Neural cell (in vitro differentiated cells): Measurements from ENCODE around the gene BLCAP.

Experiments
- EP300 ChIP-seq: fragments of 450-650 bp; conservative IDR thresholded peaks from 2 replicates; pipeline ENCODE4 v1.6.1; 2014; ENCODE audit warnings: antibody characterized with exemption, mild to moderate bottlenecking, moderate library complexity; ENCODE audit not compliant: poor library complexity, severe bottlenecking
- EZH2 ChIP-seq: fragments of 200-600, 300-800 bp; shearing (Covaris generic), sonication (generic); IDR thresholded peaks from 2 replicates; pipeline ENCODE4 v1.6.1; 2014; ENCODE audit warnings: antibody characterized with exemption, low read length, borderline replicate concordance, mild to moderate bottlenecking; ENCODE audit not compliant: insufficient read depth, poor library complexity, severe bottlenecking
- MXI1 ChIP-seq: fragments of 450-650 bp; conservative IDR thresholded peaks from 2 replicates; pipeline ENCODE4 v1.6.1; 2014; ENCODE audit warnings: antibody characterized with exemption, mild to moderate bottlenecking; ENCODE audit not compliant: poor library complexity, severe bottlenecking
- POLR2AphosphoS5 ChIP-seq: IDR thresholded peaks from 2 replicates; pipeline ENCODE4 v1.6.1; 2012
- RAD21 ChIP-seq: fragments of 450-650 bp; conservative IDR thresholded peaks from 2 replicates; pipeline ENCODE4 v1.6.1; 2014; ENCODE audit warnings: antibody characterized with exemption, mild to moderate bottlenecking, moderate library complexity
- SMC3 ChIP-seq: fragments of 450-650 bp; conservative IDR thresholded peaks from 2 replicates; pipeline ENCODE4 v1.6.1; 2014; ENCODE audit warnings: antibody characterized with exemption, mild to moderate bottlenecking, moderate library complexity; ENCODE audit not compliant: poor library complexity
- TAF1 ChIP-seq: IDR thresholded peaks from 2 replicates; pipeline ENCODE4 v1.6.1; 2012; ENCODE audit warnings: low read depth
- TF ChIP-seq, protein P1 (sequence below): fragments of 450-650 bp; IDR thresholded peaks from 2 replicates; pipeline ENCODE4 v1.5.1; 2014; ENCODE audit warnings: antibody characterized with exemption, mild to moderate bottlenecking, moderate library complexity; ENCODE audit not compliant: poor library complexity, severe bottlenecking
- TF ChIP-seq, protein P2 (sequence below): IDR thresholded peaks from 2 replicates; pipeline ENCODE4 v1.6.1; 2012; ENCODE audit warnings: borderline replicate concordance

- TF ChIP-seq, protein P1, sequence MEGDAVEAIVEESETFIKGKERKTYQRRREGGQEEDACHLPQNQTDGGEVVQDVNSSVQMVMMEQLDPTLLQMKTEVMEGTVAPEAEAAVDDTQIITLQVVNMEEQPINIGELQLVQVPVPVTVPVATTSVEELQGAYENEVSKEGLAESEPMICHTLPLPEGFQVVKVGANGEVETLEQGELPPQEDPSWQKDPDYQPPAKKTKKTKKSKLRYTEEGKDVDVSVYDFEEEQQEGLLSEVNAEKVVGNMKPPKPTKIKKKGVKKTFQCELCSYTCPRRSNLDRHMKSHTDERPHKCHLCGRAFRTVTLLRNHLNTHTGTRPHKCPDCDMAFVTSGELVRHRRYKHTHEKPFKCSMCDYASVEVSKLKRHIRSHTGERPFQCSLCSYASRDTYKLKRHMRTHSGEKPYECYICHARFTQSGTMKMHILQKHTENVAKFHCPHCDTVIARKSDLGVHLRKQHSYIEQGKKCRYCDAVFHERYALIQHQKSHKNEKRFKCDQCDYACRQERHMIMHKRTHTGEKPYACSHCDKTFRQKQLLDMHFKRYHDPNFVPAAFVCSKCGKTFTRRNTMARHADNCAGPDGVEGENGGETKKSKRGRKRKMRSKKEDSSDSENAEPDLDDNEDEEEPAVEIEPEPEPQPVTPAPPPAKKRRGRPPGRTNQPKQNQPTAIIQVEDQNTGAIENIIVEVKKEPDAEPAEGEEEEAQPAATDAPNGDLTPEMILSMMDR, result no peak
- TF ChIP-seq RAD21, result no peak
- no peak for TF ChIP-seq EZH2
- no peak for TF ChIP-seq EP300
- no peak for TF ChIP-seq MXI1
- no peak for TF ChIP-seq TAF1
- TF ChIP-seq POLR2AphosphoS5, result no peak
- TF ChIP-seq, protein P2, sequence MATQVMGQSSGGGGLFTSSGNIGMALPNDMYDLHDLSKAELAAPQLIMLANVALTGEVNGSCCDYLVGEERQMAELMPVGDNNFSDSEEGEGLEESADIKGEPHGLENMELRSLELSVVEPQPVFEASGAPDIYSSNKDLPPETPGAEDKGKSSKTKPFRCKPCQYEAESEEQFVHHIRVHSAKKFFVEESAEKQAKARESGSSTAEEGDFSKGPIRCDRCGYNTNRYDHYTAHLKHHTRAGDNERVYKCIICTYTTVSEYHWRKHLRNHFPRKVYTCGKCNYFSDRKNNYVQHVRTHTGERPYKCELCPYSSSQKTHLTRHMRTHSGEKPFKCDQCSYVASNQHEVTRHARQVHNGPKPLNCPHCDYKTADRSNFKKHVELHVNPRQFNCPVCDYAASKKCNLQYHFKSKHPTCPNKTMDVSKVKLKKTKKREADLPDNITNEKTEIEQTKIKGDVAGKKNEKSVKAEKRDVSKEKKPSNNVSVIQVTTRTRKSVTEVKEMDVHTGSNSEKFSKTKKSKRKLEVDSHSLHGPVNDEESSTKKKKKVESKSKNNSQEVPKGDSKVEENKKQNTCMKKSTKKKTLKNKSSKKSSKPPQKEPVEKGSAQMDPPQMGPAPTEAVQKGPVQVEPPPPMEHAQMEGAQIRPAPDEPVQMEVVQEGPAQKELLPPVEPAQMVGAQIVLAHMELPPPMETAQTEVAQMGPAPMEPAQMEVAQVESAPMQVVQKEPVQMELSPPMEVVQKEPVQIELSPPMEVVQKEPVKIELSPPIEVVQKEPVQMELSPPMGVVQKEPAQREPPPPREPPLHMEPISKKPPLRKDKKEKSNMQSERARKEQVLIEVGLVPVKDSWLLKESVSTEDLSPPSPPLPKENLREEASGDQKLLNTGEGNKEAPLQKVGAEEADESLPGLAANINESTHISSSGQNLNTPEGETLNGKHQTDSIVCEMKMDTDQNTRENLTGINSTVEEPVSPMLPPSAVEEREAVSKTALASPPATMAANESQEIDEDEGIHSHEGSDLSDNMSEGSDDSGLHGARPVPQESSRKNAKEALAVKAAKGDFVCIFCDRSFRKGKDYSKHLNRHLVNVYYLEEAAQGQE, result no peak
- TF ChIP-seq SMC3, result no peak
Observed at GRCh38 chr20:37564016-37564387, 36.3 kb upstream of the BLCAP start.
